ENCODE data around the gene LURAP1L.

The LURAP1L gene

GRCh38 chr9:12777121-12778022 lies 2.6 kb downstream of the LURAP1L start:
- DNase-seq = no peak

GRCh38 chr9:12778389-12778788 lies 3.6 kb downstream of the LURAP1L start:
- DNase-seq = no peak

- DNase-seq = no peak
These were observed 6.5 kb downstream of the LURAP1L start for GRCh38 chr9:12781226-12781733.

GRCh38 chr9:12783767-12784460 lies 9.1 kb downstream of the LURAP1L start:
- no peak for DNase-seq

- no peak for DNase-seq
These were observed 9.8 kb downstream of the LURAP1L start for GRCh38 chr9:12784461-12785259.

GRCh38 chr9:12785260-12785770 lies 10.5 kb downstream of the LURAP1L start:
- DNase-seq = no peak

- DNase-seq = no peak
These were observed 11.1 kb downstream of the LURAP1L start for GRCh38 chr9:12785941-12786340.

DNA sequence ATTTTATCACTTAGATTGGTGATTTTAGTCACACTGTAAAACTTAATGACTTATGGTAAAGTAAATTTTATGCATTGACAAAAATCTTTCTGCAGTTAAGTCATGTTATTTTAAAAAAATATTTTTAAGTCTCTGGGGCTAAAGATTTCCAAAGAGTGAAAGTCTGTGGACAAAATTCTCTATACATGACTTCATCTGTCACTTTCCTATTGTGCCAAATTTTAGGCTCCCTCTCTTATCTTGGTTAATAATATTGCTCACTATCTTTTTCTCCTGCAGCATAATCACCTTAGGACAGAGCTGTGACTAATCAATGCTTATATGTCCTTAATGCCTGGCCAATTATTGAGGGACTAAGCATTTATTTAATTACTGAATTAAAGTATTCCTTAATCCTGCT lies 15.2 kb downstream of the LURAP1L start:
- no peak for DNase-seq

DNA sequence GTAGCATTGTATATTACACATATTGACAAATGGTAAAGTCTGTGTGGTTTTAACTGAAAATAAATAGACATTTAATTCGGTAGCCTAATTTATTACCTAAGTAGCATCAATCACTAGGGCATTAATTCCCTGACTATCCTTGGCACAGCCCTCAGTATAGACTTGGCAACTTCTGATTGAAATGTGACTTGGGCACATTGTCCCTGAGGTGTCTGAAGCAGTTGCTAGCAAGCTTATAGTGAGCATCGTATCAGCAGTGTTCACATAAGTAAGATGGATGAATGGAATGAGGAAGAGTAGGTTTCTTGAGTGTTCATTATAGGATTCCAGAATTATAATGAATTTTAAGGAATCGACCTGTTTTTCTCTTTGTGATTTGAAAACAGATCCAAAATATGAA lies 16.1 kb downstream of the LURAP1L start:
- no peak for DNase-seq

- DNase-seq = no peak
These were observed 19.4 kb downstream of the LURAP1L start for GRCh38 chr9:12794101-12794799.

DNA sequence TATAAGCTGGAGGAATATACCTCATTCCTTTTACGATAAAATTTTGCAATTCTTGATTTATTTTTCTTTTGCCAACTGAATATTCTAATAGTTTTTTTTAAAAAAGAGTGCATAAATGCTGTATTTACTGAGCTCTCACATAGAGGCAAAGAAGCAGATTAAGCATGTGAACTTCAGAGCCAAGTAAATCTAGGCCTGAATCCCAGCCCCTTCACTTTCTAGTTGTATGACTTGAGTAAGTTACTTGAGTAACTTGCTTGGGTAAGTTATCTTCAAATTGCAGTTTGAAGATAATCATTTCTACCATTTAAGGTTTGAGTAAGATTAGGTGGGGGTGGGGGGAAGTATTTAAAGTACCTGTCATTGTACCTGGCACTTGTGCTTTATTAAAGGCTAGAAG lies 21.8 kb downstream of the LURAP1L start:
- DNase-seq = no peak

DNA sequence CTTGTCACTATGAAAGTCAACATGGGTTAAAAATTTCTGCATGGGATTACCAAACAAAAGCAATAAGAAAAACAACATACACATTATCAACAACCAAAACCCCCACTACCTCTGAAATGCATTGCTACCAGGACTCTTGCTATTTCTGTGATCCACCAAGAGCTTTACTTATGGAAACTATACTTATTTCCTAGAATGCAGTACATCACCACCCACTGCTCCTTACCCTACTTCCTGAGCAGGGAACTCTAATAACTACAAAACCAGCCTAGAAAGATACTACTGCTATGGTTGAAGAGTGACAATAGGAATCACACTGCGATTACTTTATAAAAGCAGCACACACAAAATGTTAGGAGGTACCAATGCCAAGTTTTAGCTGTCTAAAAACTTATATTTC lies 22.2 kb downstream of the LURAP1L start:
- no peak for DNase-seq

GRCh38 chr9:12798066-12798770 lies 23.4 kb downstream of the LURAP1L start:
- no peak for DNase-seq

GRCh38 chr9:12801187-12801586 lies 26.4 kb downstream of the LURAP1L start:
- DNase-seq = no peak

DNA sequence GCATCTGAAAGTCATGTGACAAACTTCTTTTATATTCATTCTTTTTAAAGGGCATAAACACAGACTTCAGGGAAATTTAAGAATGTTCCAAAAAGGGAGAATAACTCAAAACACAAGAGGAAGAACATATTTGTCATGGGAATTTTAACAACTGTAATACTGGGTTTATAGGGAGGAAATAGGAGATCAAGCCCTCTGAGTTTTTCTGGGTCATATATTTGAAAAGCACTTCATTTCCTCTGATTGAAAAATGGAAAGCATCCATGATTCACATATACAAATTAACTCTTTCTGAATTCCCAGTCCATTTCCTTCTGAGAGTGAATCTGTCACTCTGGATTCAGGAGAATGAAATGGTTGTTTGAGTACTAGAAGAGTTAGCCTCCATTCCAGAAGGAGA lies 26.8 kb downstream of the LURAP1L start:
- no peak for DNase-seq

DNA sequence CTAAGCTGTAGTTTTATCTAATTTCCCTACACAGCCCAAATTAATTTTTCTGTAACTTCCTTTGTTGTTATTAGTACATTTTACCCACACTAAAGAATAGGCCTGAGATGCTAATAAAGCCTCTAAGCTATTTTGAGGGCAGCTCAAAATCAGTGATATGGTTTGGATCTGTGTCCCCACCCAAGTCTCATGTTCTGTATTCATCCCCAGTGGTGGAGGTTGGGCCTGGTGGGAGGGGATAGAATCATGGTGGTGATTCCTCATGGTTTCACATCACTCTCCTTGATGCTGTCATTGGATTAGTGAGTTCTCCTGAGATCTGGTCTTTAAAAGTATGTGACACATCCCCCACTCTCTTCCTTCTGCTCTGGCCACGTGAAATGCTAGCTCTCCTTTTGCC lies 27.3 kb downstream of the LURAP1L start:
- no peak for DNase-seq

GRCh38 chr9:12808569-12808968 lies 33.7 kb downstream of the LURAP1L start:
- DNase-seq = no peak

GRCh38 chr9:12809720-12810119 lies 34.9 kb downstream of the LURAP1L start:
- no peak for DNase-seq

DNA sequence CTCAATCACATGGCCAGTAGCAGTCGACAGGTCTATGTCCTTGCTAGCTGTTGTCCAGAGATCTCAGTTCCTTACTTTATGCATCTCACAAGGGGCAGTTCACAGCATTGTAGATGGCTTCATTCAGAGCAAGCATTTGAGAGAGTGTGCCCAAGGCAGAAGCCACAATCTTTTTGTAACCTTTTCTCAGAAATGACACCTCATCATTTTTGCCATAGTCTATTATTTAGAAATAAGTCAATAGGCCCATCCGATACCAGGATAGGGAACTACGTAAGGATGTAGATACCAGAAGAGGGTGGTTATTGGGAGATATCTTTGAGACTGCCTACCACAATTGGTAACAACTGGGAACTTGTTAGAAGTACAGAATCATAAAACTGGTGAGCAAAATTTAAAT lies 37.1 kb downstream of the LURAP1L start:
- no peak for DNase-seq

DNA sequence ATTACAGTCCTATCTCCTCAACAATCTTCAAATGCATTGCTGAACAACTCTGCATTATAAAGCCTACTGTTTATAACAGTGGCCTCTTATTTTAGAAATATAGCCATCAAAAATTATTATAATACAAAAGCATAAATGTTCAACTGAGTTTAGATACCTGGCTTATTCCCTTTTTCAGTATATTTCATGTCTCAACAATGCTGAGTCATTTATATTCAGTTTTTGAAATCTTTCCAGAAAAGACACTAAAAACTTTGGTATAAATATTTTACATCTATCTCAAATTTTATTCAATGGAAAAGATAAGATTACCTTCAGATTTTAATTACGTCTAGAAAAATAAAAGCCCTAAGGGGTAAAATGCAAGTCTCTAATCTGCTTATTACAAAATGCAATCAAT lies 37.9 kb downstream of the LURAP1L start:
- DNase-seq = no peak

DNA sequence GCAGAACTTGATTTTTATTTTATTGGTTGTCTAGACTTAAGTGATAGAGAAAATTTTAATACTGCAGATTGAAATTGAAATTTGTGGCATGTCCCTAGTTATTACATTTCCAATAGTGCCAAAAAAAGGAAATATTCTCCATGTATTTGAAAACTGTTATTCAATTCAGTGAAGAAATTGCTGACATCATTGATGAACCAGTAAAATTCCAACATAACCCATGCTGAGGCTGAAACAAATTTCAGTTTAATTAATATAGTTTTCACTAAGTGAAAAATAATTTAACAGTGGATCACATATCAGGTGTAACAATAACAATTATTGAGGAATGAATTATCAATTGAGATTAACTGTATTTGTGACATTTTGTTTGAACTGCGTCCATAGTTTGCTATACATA lies 38.7 kb downstream of the LURAP1L start:
- no peak for DNase-seq
